Right lobe of liver (tissue), 6 donors: ENCODE data around the gene SUPT4H1. TPM values are rescaled to one million over a fixed set of nuclear protein-coding genes. Genes with fewer than 3 reads are reported as not detected.

Experiments
- ATAC-seq, 4 donors: fragments of 200-7000 bp; cut with Tn5 transposase; one replicate each; pipeline ENCODE4 v1.9.1; 2020; ENCODE audit warnings: mild to moderate bottlenecking in 4 of 4, moderate library complexity in 4 of 4
- DNase-seq, 3 donors: peaks; one replicate each; pipeline ENCODE4 v3.0.0-alpha.2; 2020
- H3K27ac ChIP-seq, 3 donors: fragments of 200-600 bp; one replicate each; pipeline ENCODE4 v1.8.0; 2022
- H3K27me3 ChIP-seq, 2 donors: fragments of 200-600 bp; one replicate each; pipeline ENCODE4 v1.8.0; 2022
- H3K36me3 ChIP-seq, 4 donors: fragments of 200-600 bp; sonication (generic) in 1 of 4; one replicate each; pipeline versions ENCODE4 v1.5.1 to v1.8.0; 2017 to 2022; ENCODE audit warnings: control low read depth in 1 of 4
- H3K4me1 ChIP-seq, 4 donors: fragments of 200-600 bp; sonication (generic) in 1 of 4; one replicate each; pipeline versions ENCODE4 v1.5.1 to v1.8.0; 2017 to 2022; ENCODE audit warnings: control low read depth in 1 of 4
- H3K4me3 ChIP-seq, 3 donors: fragments of 200-600 bp; one replicate each; pipeline ENCODE4 v1.8.0; 2022
- H3K9me3 ChIP-seq, 4 donors: fragments of 200-600 bp; sonication (generic) in 1 of 4; one replicate each; pipeline versions ENCODE4 v1.5.1 to v1.8.0; 2017 to 2022; ENCODE audit warnings: control low read depth in 1 of 4
- CTCF ChIP-seq, 4 donors: fragments of 200-600 bp in 3 of 4; fragments of 450-650 bp in 1 of 4; IDR thresholded peaks; one replicate each; pipeline versions ENCODE4 v1.5.1 to v1.8.0; 2016 to 2022; ENCODE audit warnings: antibody characterized with exemption in 4 of 4, mild to moderate bottlenecking in 2 of 4
- POLR2A ChIP-seq: fragments of 450-650 bp; IDR thresholded peaks from one replicate; pipeline ENCODE4 v1.6.1; 2017; ENCODE audit warnings: antibody characterized with exemption, mild to moderate bottlenecking
- WGBS: methylation state at CpG from one replicate; pipeline ENCODE4 v1.1.6; 2018; ENCODE audit warnings: low coverage, low lambda C conversion rate; ENCODE audit not compliant: insufficient coverage; ENCODE audit errors: missing lambda C conversion rate; 5-methylcytosine and 5-hydroxymethylcytosine counted together
- intact Hi-C, 2 donors: fragments of 100-400 bp; cut with DNase I; formaldehyde crosslinking; loops; one replicate each; pipeline versions ENCODE4 v1.11.2 to v1.14.1; 2022
- total RNA-seq, 6 experiments: library from RNA; depleted of rRNA in 2 of 6; stranded (reverse); fragments of >200 nt in 2 of 6; fragmentation: NEBNext Ultra II Directional in 3 of 6; extraction: Animal tissue kit (Norgen Biotek cat#: 25700) in 3 of 6; gene quantifications; one replicate each; pipeline versions ENCODE4 v1.1.0 to v1.2.4, GENCODE V29; 2016 to 2023
- donor health status: DM: no; HTN: yes; CAD: no.
- donor health status: DM: no; HTN: no; CAD: no.
- donor health status: DM: no; HTN: no; CAD: no.
- donor health status: DM: no; HTN: yes; CAD: no.
- donor health status: DM: no; HTN: yes; CAD: no.

The SUPT4H1 gene
- total RNA-seq, 6 experiments from 2014 or later, result 24.8 to 50.9 (median 37.0) TPM

- Histone ChIP-seq H3K27ac (no peak overlapping the region), H3K4me1 (peaks cover 0 to 19% (median 11%) of the 10 kb centered on the region in 4 donors), H3K36me3 (no peaks in the 10 kb centered on the region), H3K9me3 (no peaks in the 10 kb centered on the region), H3K27me3 (no peaks in the 10 kb centered on the region), H3K4me3 (no peak overlapping the region)
- ATAC-seq (no peak), DNase-seq (no peak)
- WGBS, result 87% methylated on average over 4 of the region's 4 CpGs
- TF ChIP-seq CTCF (IDR thresholded peaks at IDR 0.05) (no peak), POLR2A (no peak)
- intact Hi-C loops, result loop anchor here in 1 of 2 donors (10.0 kb wide), 1 partner anchor 52 kb away; the partner anchor contains the start of gene TSPOAP1
Measured at GRCh38 chr17:58376472-58377000, 24.5 kb upstream of the SUPT4H1 start.

- TF ChIP-seq CTCF (IDR thresholded peaks at IDR 0.05) (no peak), POLR2A (no peak)
- DNase-seq (no peak), ATAC-seq (peak in 1 of 4 donors; percentile 23)
- intact Hi-C loops, result loop anchor here in 1 of 2 donors (10.0 kb wide), 1 partner anchor 51 kb away; the partner anchor contains the start of gene TSPOAP1
- no peak overlapping the region for H3K4me3 ChIP-seq
- no peaks in the 10 kb centered on the region for H3K36me3 ChIP-seq
- no peaks in the 10 kb centered on the region for H3K27me3 ChIP-seq
- WGBS, result no CpG with 5 or more reads among the region's 2 CpGs
- no peak overlapping the region for H3K27ac ChIP-seq
- H3K4me1 ChIP-seq, result peaks cover 0 to 12% (median 7%) of the 10 kb centered on the region in 4 donors
- H3K9me3 ChIP-seq, result no peaks in the 10 kb centered on the region
Measured at GRCh38 chr17:58375811-58376210, 23.8 kb upstream of the SUPT4H1 start.

GRCh38 chr17:58375256-58375655, 23.3 kb upstream of the SUPT4H1 start:
- WGBS, result 64% methylated on average over 5 of the region's 5 CpGs
- DNase-seq (no peak), ATAC-seq (no peak)
- H3K36me3 ChIP-seq, result no peaks in the 10 kb centered on the region
- intact Hi-C loops, result loop anchor here in 1 of 2 donors (10.0 kb wide), 1 partner anchor 50 kb away; the partner anchor contains the start of gene TSPOAP1
- H3K27me3 ChIP-seq, result no peaks in the 10 kb centered on the region
- no peaks in the 10 kb centered on the region for H3K9me3 ChIP-seq
- peaks cover 0 to 10% (median 5%) of the 10 kb centered on the region in 4 donors for H3K4me1 ChIP-seq
- no peak overlapping the region for H3K4me3 ChIP-seq
- no peak overlapping the region for H3K27ac ChIP-seq
- TF ChIP-seq CTCF (IDR thresholded peaks at IDR 0.05) (no peak), POLR2A (no peak)

GRCh38 chr17:58373923-58374322, 21.9 kb upstream of the SUPT4H1 start:
- WGBS, result 87% methylated on average over 1 of the region's 1 CpG
- H3K27ac ChIP-seq, result no peak overlapping the region
- DNase-seq (no peak), ATAC-seq (no peak)
- no peak overlapping the region for H3K4me3 ChIP-seq
- H3K27me3 ChIP-seq, result no peaks in the 10 kb centered on the region
- H3K36me3 ChIP-seq, result no peaks in the 10 kb centered on the region
- intact Hi-C loops, result loop anchor here in 1 of 2 donors (10.0 kb wide), 1 partner anchor 49 kb away; the partner anchor contains the start of gene TSPOAP1
- TF ChIP-seq CTCF (IDR thresholded peaks at IDR 0.05) (no peak), POLR2A (no peak)
- H3K4me1 ChIP-seq, result peaks cover 0 to 17% (median 8%) of the 10 kb centered on the region in 4 donors
- no peaks in the 10 kb centered on the region for H3K9me3 ChIP-seq
